Mucosa of rectum (tissue), 2 donors: ENCODE results near the gene ANKRD36B.
"Not testable (repeated sequence)": the region's sequence is repeated elsewhere in the genome, so short reads cannot be mapped to it uniquely, and the experiment has no call there.

Experiments used
- H3K27ac ChIP-seq, 2 donors: one replicate each; pipeline ENCODE4 v1.7.0; 2013; ENCODE audit warnings: inconsistent platforms in 2 of 2, low read depth in 2 of 2, low read length in 2 of 2
- H3K27me3 ChIP-seq, 2 donors: one replicate each; pipeline ENCODE4 v1.7.0; 2013; ENCODE audit warnings: low read length in 2 of 2; ENCODE audit not compliant: control insufficient read depth in 2 of 2, insufficient read depth in 2 of 2
- H3K36me3 ChIP-seq, 2 donors: one replicate each; pipeline ENCODE4 v1.7.0; 2013; ENCODE audit warnings: low read length in 2 of 2; ENCODE audit not compliant: control insufficient read depth in 2 of 2, insufficient read depth in 2 of 2
- H3K4me1 ChIP-seq, 2 donors: one replicate each; pipeline ENCODE4 v1.7.0; 2013; ENCODE audit warnings: low read length in 2 of 2, mild to moderate bottlenecking in 1 of 2; ENCODE audit not compliant: control insufficient read depth in 2 of 2, insufficient read depth in 2 of 2
- H3K4me3 ChIP-seq, 2 donors: one replicate each; pipeline ENCODE4 v1.7.0; 2013; ENCODE audit warnings: low read length in 2 of 2
- H3K9ac ChIP-seq, 2 donors: one replicate each; pipeline ENCODE4 v1.7.0; 2013; ENCODE audit warnings: low read length in 2 of 2, low read depth in 1 of 2, mild to moderate bottlenecking in 1 of 2
- H3K9me3 ChIP-seq, 2 donors: one replicate each; pipeline ENCODE4 v1.7.0; 2013; ENCODE audit warnings: low read length in 2 of 2; ENCODE audit not compliant: control insufficient read depth in 2 of 2
- donor health status: healthy.
- donor health status: Normal muscosa, but diverticular disease.

The ANKRD36B gene

GRCh38 chr2:97549058-97549457, 40.6 kb downstream of the ANKRD36B start:
- H3K9me3 ChIP-seq, H3K27ac ChIP-seq, H3K4me3 ChIP-seq, H3K4me1 ChIP-seq, H3K27me3 ChIP-seq, H3K9ac ChIP-seq: not testable (repeated sequence)
- H3K36me3 ChIP-seq, result peaks cover 14 to 23% of the 10 kb centered on the region in 2 donors

GRCh38 chr2:97548536-97548935, 41.1 kb downstream of the ANKRD36B start:
- H3K36me3 ChIP-seq, result peaks cover 14 to 23% of the 10 kb centered on the region in 2 donors
- not testable (repeated sequence) for H3K9me3 ChIP-seq, H3K9ac ChIP-seq, H3K4me3 ChIP-seq, H3K27me3 ChIP-seq, H3K4me1 ChIP-seq, H3K27ac ChIP-seq

- Histone ChIP-seq H3K9me3 (no peaks in the 10 kb centered on the region), H3K36me3 (peaks cover 13 to 14% of the 10 kb centered on the region in 2 donors), H3K9ac (no peak overlapping the region), H3K4me1 (no peaks in the 10 kb centered on the region), H3K27ac (no peak overlapping the region), H3K4me3 (no peak overlapping the region), H3K27me3 (no peaks in the 10 kb centered on the region)
Observed at GRCh38 chr2:97546711-97547110, 43.0 kb downstream of the ANKRD36B start.

GRCh38 chr2:97544911-97545310, 44.8 kb downstream of the ANKRD36B start:
- not testable (repeated sequence) for H3K27ac ChIP-seq, H3K9me3 ChIP-seq, H3K9ac ChIP-seq, H3K4me1 ChIP-seq, H3K4me3 ChIP-seq, H3K27me3 ChIP-seq
- H3K36me3 ChIP-seq, result peaks cover 14 to 15% of the 10 kb centered on the region in 2 donors

- not testable (repeated sequence) for H3K9me3 ChIP-seq, H3K27ac ChIP-seq, H3K4me1 ChIP-seq, H3K36me3 ChIP-seq, H3K9ac ChIP-seq, H3K27me3 ChIP-seq, H3K4me3 ChIP-seq
Observed at GRCh38 chr2:97525904-97526303, 63.8 kb downstream of the ANKRD36B start.

- H3K9ac ChIP-seq, H3K4me3 ChIP-seq, H3K4me1 ChIP-seq, H3K27ac ChIP-seq, H3K9me3 ChIP-seq, H3K27me3 ChIP-seq, H3K36me3 ChIP-seq: not testable (repeated sequence)
Observed at GRCh38 chr2:97523816-97524215, 65.9 kb downstream of the ANKRD36B start.

GRCh38 chr2:97522916-97523555, 66.6 kb downstream of the ANKRD36B start:
- H3K27me3 ChIP-seq, H3K27ac ChIP-seq, H3K9ac ChIP-seq, H3K36me3 ChIP-seq, H3K9me3 ChIP-seq, H3K4me3 ChIP-seq, H3K4me1 ChIP-seq: not testable (repeated sequence)

- not testable (repeated sequence) for H3K9me3 ChIP-seq, H3K4me3 ChIP-seq, H3K27ac ChIP-seq, H3K27me3 ChIP-seq, H3K4me1 ChIP-seq, H3K9ac ChIP-seq, H3K36me3 ChIP-seq
Observed at GRCh38 chr2:97495651-97496050, 94.0 kb downstream of the ANKRD36B start.

- not testable (repeated sequence) for H3K27me3 ChIP-seq, H3K4me1 ChIP-seq, H3K4me3 ChIP-seq, H3K36me3 ChIP-seq, H3K27ac ChIP-seq, H3K9ac ChIP-seq, H3K9me3 ChIP-seq
Observed at GRCh38 chr2:97490141-97490540, 99.5 kb downstream of the ANKRD36B start.
